IMR-90 (cell line): ENCODE measurements around the gene HSD17B8. TPM values are rescaled to one million over a fixed set of nuclear protein-coding genes. Genes with fewer than 3 reads are reported as not detected.

ENCODE experiments used
- ATAC-seq: fragments of 200-7000 bp; cut with Tn5 transposase; 2 replicates; pipeline ENCODE4 v1.9.1; 2020; ENCODE audit warnings: low read depth, mild to moderate bottlenecking, moderate library complexity
- BruUV-seq: library from RNA; stranded (reverse); fragments of 400-500 nt; replicated peaks from 2 replicates; lab custom pipeline; 2021; lab: Mats Ljungman, UMichigan
- CTCF ChIA-PET: fragments of 300-600 bp; formaldehyde crosslinking; extraction: SDS; loops from one replicate; lab custom pipeline; 2021; ENCODE audit warnings: antibody characterized with exemption; lab: Yijun Ruan, JAX
- POLR2A ChIA-PET: fragments of 300-600 bp; sonication (Branson Sonifier 250); formaldehyde crosslinking; loops from one replicate; lab custom pipeline; 2022; ENCODE audit warnings: antibody characterized with exemption; ENCODE audit not compliant: unreplicated experiment; lab: Charles Lee
- DNase-seq: peaks from one replicate; pipeline ENCODE4 v3.0.0; 2013
- H2AFZ ChIP-seq: replicated peaks from 2 replicates; pipeline ENCODE3; 2013; ENCODE audit warnings: low read length, mild to moderate bottlenecking; ENCODE audit not compliant: poor library complexity
- H2AK5ac ChIP-seq: 2 replicates; pipeline ENCODE4 v1.6.1; 2013; ENCODE audit warnings: low read depth, low read length, inconsistent platforms
- H2AK9ac ChIP-seq: replicated peaks from 2 replicates; pipeline ENCODE3; 2013; ENCODE audit warnings: mild to moderate bottlenecking, low read depth, low read length, moderate library complexity; ENCODE audit not compliant: poor library complexity
- H2BK120ac ChIP-seq: 2 replicates; pipeline ENCODE4 v1.6.1; 2013; ENCODE audit warnings: low read depth, low read length, inconsistent platforms
- H2BK15ac ChIP-seq: 3 replicates; pipeline ENCODE4 v1.6.1; 2013; ENCODE audit warnings: low read depth, low read length, inconsistent platforms
- H2BK20ac ChIP-seq: 2 replicates; pipeline ENCODE4 v1.6.1; 2013; ENCODE audit warnings: low read depth, mild to moderate bottlenecking, inconsistent platforms, low read length, moderate library complexity
- H2BK5ac ChIP-seq: 2 replicates; pipeline ENCODE4 v1.6.1; 2013; ENCODE audit warnings: mild to moderate bottlenecking, low read depth, low read length, inconsistent platforms; ENCODE audit not compliant: poor library complexity, severe bottlenecking
- H3K14ac ChIP-seq: replicated peaks from 2 replicates; pipeline ENCODE4 v1.6.1; 2013; ENCODE audit warnings: low read depth, low read length, inconsistent platforms
- H3K18ac ChIP-seq: 2 replicates; pipeline ENCODE4 v1.6.1; 2013; ENCODE audit warnings: low read depth, low read length, control low read depth
- H3K23ac ChIP-seq: 2 replicates; pipeline ENCODE4 v1.6.1; 2013; ENCODE audit warnings: low read depth, low read length, inconsistent platforms
- H3K27ac ChIP-seq: 2 replicates; pipeline ENCODE4 v1.5.1; 2013; ENCODE audit warnings: mild to moderate bottlenecking, control low read depth, low read length; ENCODE audit not compliant: insufficient read depth
- H3K27me3 ChIP-seq: 2 replicates; pipeline ENCODE4 v1.6.1; 2013; ENCODE audit warnings: low read length; ENCODE audit not compliant: control insufficient read depth, insufficient read depth
- H3K36me3 ChIP-seq: 2 replicates; pipeline ENCODE4 v1.6.1; 2013; ENCODE audit warnings: low read length, mixed read lengths; ENCODE audit not compliant: control insufficient read depth, insufficient read depth
- H3K4ac ChIP-seq: 2 replicates; pipeline ENCODE4 v1.6.1; 2013; ENCODE audit warnings: low read depth, low read length, inconsistent platforms
- H3K4me1 ChIP-seq: 2 replicates; pipeline ENCODE4 v1.6.1; 2013; ENCODE audit warnings: low read length, mixed read lengths; ENCODE audit not compliant: control insufficient read depth, insufficient read depth
- H3K4me2 ChIP-seq: 2 replicates; pipeline ENCODE4 v1.6.1; 2013; ENCODE audit warnings: low read depth, mild to moderate bottlenecking, control low read depth, low read length, moderate library complexity
- H3K4me3 ChIP-seq: 2 replicates; pipeline ENCODE4 v1.5.1; 2013; ENCODE audit warnings: low read depth, mild to moderate bottlenecking, control low read depth, low read length, moderate library complexity; ENCODE audit not compliant: insufficient read depth
- H3K56ac ChIP-seq: 2 replicates; pipeline ENCODE4 v1.6.1; 2013; ENCODE audit warnings: low read length, inconsistent platforms; ENCODE audit not compliant: insufficient read depth; ENCODE audit errors: extremely low read depth
- H3K79me1 ChIP-seq, 2 experiments: 2 replicates each; pipeline ENCODE4 v1.6.1; 2013; ENCODE audit warnings: low read length in 2 of 2, inconsistent platforms in 1 of 2, low read depth in 1 of 2
- H3K9ac ChIP-seq: 2 replicates; pipeline ENCODE4 v1.6.1; 2013; ENCODE audit warnings: low read depth, low read length, control low read depth
- H3K9me1 ChIP-seq: 2 replicates; pipeline ENCODE4 v1.6.1; 2013; ENCODE audit warnings: low read length, inconsistent platforms; ENCODE audit not compliant: insufficient read depth
- H3K9me3 ChIP-seq: 2 replicates; pipeline ENCODE4 v1.6.1; 2013; ENCODE audit warnings: low read length; ENCODE audit not compliant: control insufficient read depth, insufficient read depth
- H4K20me1 ChIP-seq: 2 replicates; pipeline ENCODE4 v1.6.1; 2013; ENCODE audit warnings: low read length, inconsistent platforms; ENCODE audit not compliant: insufficient read depth
- H4K5ac ChIP-seq: 2 replicates; pipeline ENCODE4 v1.6.1; 2013; ENCODE audit warnings: mild to moderate bottlenecking, low read depth, low read length, control low read depth
- H4K8ac ChIP-seq, 2 experiments: 2 replicates each; pipeline ENCODE4 v1.6.1; 2013; ENCODE audit warnings: low read depth in 2 of 2, low read length in 2 of 2, control low read depth in 1 of 2, inconsistent platforms in 1 of 2
- H4K91ac ChIP-seq: 2 replicates; pipeline ENCODE4 v1.6.1; 2013; ENCODE audit warnings: low read depth, low read length, inconsistent platforms; ENCODE audit not compliant: insufficient read depth
- BHLHE40 ChIP-seq: fragments of 150-350 bp; IDR thresholded peaks from 2 replicates; pipeline ENCODE4 v1.6.1; 2016; ENCODE audit warnings: mild to moderate bottlenecking, low read depth, low read length
- CEBPB ChIP-seq: IDR thresholded peaks from 2 replicates; pipeline ENCODE4 v1.6.1; 2012; ENCODE audit warnings: low read depth, low read length, improper control_type of control experiment
- CHD1 ChIP-seq: IDR thresholded peaks from 2 replicates; pipeline ENCODE4 v1.6.1; 2012; ENCODE audit warnings: low read depth, low read length, improper control_type of control experiment
- ELK1 ChIP-seq: fragments of 150-350 bp; IDR thresholded peaks from 2 replicates; pipeline ENCODE4 v1.6.1; 2016; ENCODE audit warnings: low read depth, mild to moderate bottlenecking, low read length, moderate library complexity, borderline replicate concordance
- FOS ChIP-seq: fragments of 150-350 bp; IDR thresholded peaks from 2 replicates; pipeline ENCODE4 v1.6.1; 2016; ENCODE audit warnings: low read depth, low read length
- MAFK ChIP-seq: IDR thresholded peaks from 2 replicates; pipeline ENCODE4 v1.6.1; 2012; ENCODE audit warnings: low read depth, low read length, improper control_type of control experiment
- MAZ ChIP-seq: IDR thresholded peaks from 2 replicates; pipeline ENCODE4 v1.6.1; 2012; ENCODE audit warnings: low read depth, mild to moderate bottlenecking, low read length, improper control_type of control experiment, moderate library complexity, borderline replicate concordance
- MXI1 ChIP-seq: IDR thresholded peaks from 2 replicates; pipeline ENCODE4 v1.6.1; 2012; ENCODE audit warnings: low read depth, mild to moderate bottlenecking, low read length, moderate library complexity, borderline replicate concordance
- NFE2L2 ChIP-seq: fragments of 150-350 bp; IDR thresholded peaks from 2 replicates; pipeline ENCODE4 v1.6.1; 2016; ENCODE audit warnings: low read depth, mild to moderate bottlenecking, low read length
- POLR2A ChIP-seq: IDR thresholded peaks from 2 replicates; pipeline ENCODE4 v1.6.1; 2012; ENCODE audit warnings: mild to moderate bottlenecking, low read depth, low read length
- RAD21 ChIP-seq: IDR thresholded peaks from 2 replicates; pipeline ENCODE4 v1.6.1; 2012; ENCODE audit warnings: low read length, improper control_type of control experiment
- RCOR1 ChIP-seq: IDR thresholded peaks from 2 replicates; pipeline ENCODE4 v1.6.1; 2012; ENCODE audit warnings: mild to moderate bottlenecking, low read length, improper control_type of control experiment; ENCODE audit not compliant: insufficient replicate concordance
- WGBS, 2 experiments: methylation state at CpG; one replicate each; pipeline versions ENCODE4 v1.1.5 to v1.1.7; 2013; ENCODE audit warnings: missing lambda C conversion rate in 2 of 2; ENCODE audit not compliant: insufficient read length in 1 of 2; ENCODE audit errors: extremely low coverage in 2 of 2; 5-methylcytosine and 5-hydroxymethylcytosine counted together
- dilution Hi-C: fragments of 300-500 bp; cut with HindIII; formaldehyde crosslinking; loops from one replicate; pipeline ENCODE4 v1.14.3; 2018; ENCODE audit warnings: low sequenced_read_pairs; ENCODE audit not compliant: unreplicated experiment
- in situ Hi-C: fragments of 300-500 bp; cut with MboI; formaldehyde crosslinking; loops from 3 replicates; pipeline ENCODE4 v1.14.3; 2019; ENCODE audit warnings: low sequenced_read_pairs, inconsistent platforms, mixed read lengths
- intact Hi-C: fragments of 100-400 bp; cut with micrococcal nuclease; formaldehyde crosslinking; loops from 2 replicates; pipeline ENCODE4 v1.10.0; 2022
- polyA plus RNA-seq, 3 experiments: library from polyadenylated mRNA; depleted of rRNA; stranded (reverse); fragments of >200 nt; gene quantifications; 2 replicates each; pipeline ENCODE4 v1.2.3, GENCODE V29; 2012; ENCODE audit warnings: low replicate concordance in 1 of 3
- total RNA-seq: library from RNA; depleted of rRNA; stranded (reverse); fragments of >200 nt; gene quantifications from 2 replicates; pipeline ENCODE4 v1.2.3, GENCODE V29; 2012

HSD17B8 gene
- total and polyA plus RNA-seq, 2 of the 4 experiments (the other 2 are of a cell fraction) = 1.6 to 4.3 TPM

GRCh38 chr6:33212857-33213165 lies 8.4 kb downstream of the HSD17B8 start:
- peak overlapping the region; percentile 92 for H2AFZ ChIP-seq
- H3K27ac ChIP-seq = no peak overlapping the region; the same call in 1 of the 2 replicates
- no peak overlapping the region for H2BK15ac ChIP-seq
- ChIA-PET POLR2A (interaction anchor here (0.6 kb wide), 1 partner anchor 105 kb away, joined by 7 read pairs; no protein-coding TSS in a partner anchor), CTCF (interaction anchor here (0.6 kb wide), 1 partner anchor 183 kb away, joined by 3 read pairs; no protein-coding TSS in a partner anchor)
- H2AK5ac ChIP-seq = 0 out of 2 replicates have a peak overlapping the region, but pooled peaks have one; percentile 17
- peak overlapping the region; percentile 70 for H3K23ac ChIP-seq
- no peaks in the 10 kb centered on the region for H4K20me1 ChIP-seq
- DNase-seq (no peak), ATAC-seq (no peak)
- H2BK20ac ChIP-seq = no peak overlapping the region
- peaks cover 20% of the 10 kb centered on the region for H3K36me3 ChIP-seq
- peak overlapping the region; percentile 72 for H3K9ac ChIP-seq
- no peaks in the 10 kb centered on the region for H3K9me3 ChIP-seq
- peaks cover 14% of the 10 kb centered on the region for H3K27me3 ChIP-seq
- H2BK5ac ChIP-seq = no peak overlapping the region
- no peak overlapping the region for H2BK120ac ChIP-seq
- peak overlapping the region in 1 of 2 experiments; percentile 70; a peak in 3 of 4 replicates for H4K8ac ChIP-seq
- no peaks in the 10 kb centered on the region for H3K9me1 ChIP-seq
- H2AK9ac ChIP-seq = peak overlapping the region; percentile 89
- peak overlapping the region; percentile 59 for H3K4ac ChIP-seq
- H3K4me2 ChIP-seq = peak overlapping the region; percentile 94
- H3K56ac ChIP-seq = no peak overlapping the region
- no TSS peak for BruUV-seq
- intact Hi-C loops = no loop called here
- peaks cover 7 to 22% of the 10 kb centered on the region in 2 experiments for H3K79me1 ChIP-seq
- no peak overlapping the region for H4K5ac ChIP-seq
- H3K4me3 ChIP-seq = peak overlapping the region; percentile 59
- no peak overlapping the region for H3K18ac ChIP-seq
- dilution Hi-C loops = no loop called here
- 0% methylated on average over 2 of the region's 6 CpGs; no CpG with 5 or more reads in 1 of the 2 experiments for WGBS, 2 experiments
- in situ Hi-C loops = no loop called here
- H3K4me1 ChIP-seq = peaks cover 2% of the 10 kb centered on the region; the same call in 1 of the 2 replicates
- no peak overlapping the region; the same call in 1 of the 2 replicates for H4K91ac ChIP-seq
- peak overlapping the region; percentile 78 for H3K14ac ChIP-seq
- TF ChIP-seq RCOR1 (no peak), BHLHE40 (no peak), MAFK (no peak), ELK1 (no peak), FOS (no peak), POLR2A (no peak), CEBPB (no peak), RAD21 (no peak), MXI1 (no peak), MAZ (no peak), NFE2L2 (no peak), CHD1 (no peak)
